T-cell (primary cell): ENCODE data around the gene BUD31. TPM values are rescaled to one million over a fixed set of nuclear protein-coding genes. Genes with fewer than 3 reads are reported as not detected.
"Not testable (repeated sequence)": the region's sequence is repeated elsewhere in the genome, so short reads cannot be mapped to it uniquely, and the experiment has no call there.

ENCODE experiments used
- ATAC-seq, 4 experiments: fragments of 200-7000 bp in 3 of 4; fragments of 150-1000 bp in 1 of 4; cut with Tn5 transposase; replicated peaks in 1 of 4; 1 replicate in 3 of 4; 2 replicates in 1 of 4; pipeline ENCODE4 v1.10.0; 2021; ENCODE audit warnings: moderate library complexity in 3 of 4, mild to moderate bottlenecking in 2 of 4, moderate number of reproducible peaks in 1 of 4
- CTCF ChIA-PET, 2 donors: fragments of 300-600 bp; sonication (Branson Sonifier 250); formaldehyde crosslinking; loops; one replicate each; lab custom pipeline; 2022; ENCODE audit warnings: antibody characterized with exemption in 2 of 2; lab: Charles Lee
- POLR2A ChIA-PET, 2 donors: fragments of 300-600 bp; sonication (Branson Sonifier 250); formaldehyde crosslinking; loops; one replicate each; lab custom pipeline; 2022; ENCODE audit warnings: antibody characterized with exemption in 2 of 2; lab: Charles Lee
- DNase-seq, 35 experiments: peaks; one replicate each; pipeline versions ENCODE4 v3.0.0 to v3.0.0-alpha.2; 2013 to 2023
- H3K27ac ChIP-seq: one replicate; pipeline ENCODE4 v1.5.1; 2013; ENCODE audit warnings: low read length
- H3K27me3 ChIP-seq, 2 experiments: replicated peaks in 1 of 2; 1 replicate in 1 of 2; 2 replicates in 1 of 2; pipeline versions ENCODE4 v1.6.1 to v1.7.0; 2013; ENCODE audit warnings: low read length in 1 of 2, mixed read lengths in 1 of 2; ENCODE audit not compliant: control insufficient read depth in 2 of 2, insufficient read depth in 2 of 2; ENCODE audit errors: extremely low read depth in 1 of 2
- H3K36me3 ChIP-seq, 2 donors: 1 replicate in 1 of 2; 2 replicates in 1 of 2; pipeline versions ENCODE4 v1.6.1 to v1.7.0; 2013; ENCODE audit warnings: low read length in 1 of 2; ENCODE audit not compliant: control insufficient read depth in 2 of 2, insufficient read depth in 1 of 2; ENCODE audit errors: extremely low read depth in 1 of 2
- H3K4me1 ChIP-seq, 2 experiments: 1 replicate in 1 of 2; 2 replicates in 1 of 2; pipeline versions ENCODE4 v1.6.1 to v1.7.0; 2013; ENCODE audit warnings: low read length in 2 of 2, mixed read lengths in 1 of 2; ENCODE audit not compliant: insufficient read depth in 2 of 2, control insufficient read depth in 1 of 2; ENCODE audit errors: extremely low read depth in 1 of 2
- H3K4me3 ChIP-seq, 2 donors: 1 replicate in 1 of 2; 2 replicates in 1 of 2; pipeline versions ENCODE4 v1.5.1 to v1.7.0; 2013; ENCODE audit warnings: mild to moderate bottlenecking in 2 of 2, low read length in 1 of 2, moderate library complexity in 1 of 2; ENCODE audit not compliant: control insufficient read depth in 1 of 2; ENCODE audit errors: extremely low read depth in 1 of 2
- H3K9me3 ChIP-seq: 2 replicates; pipeline ENCODE4 v1.7.0; 2013
- H3K27ac Mint-ChIP-seq, 2 donors: one replicate each; pipeline ENCODE4 v1.8.0; 2020 to 2021; ENCODE audit warnings: mild to moderate bottlenecking in 2 of 2, mixed read lengths in 2 of 2
- H3K27me3 Mint-ChIP-seq, 2 donors: one replicate each; pipeline ENCODE4 v1.8.0; 2021 to 2022; ENCODE audit warnings: mixed read lengths in 2 of 2
- H3K36me3 Mint-ChIP-seq: one replicate; pipeline ENCODE4 v1.8.0; 2021; ENCODE audit warnings: mixed read lengths
- H3K4me1 Mint-ChIP-seq, 3 donors: one replicate each; pipeline ENCODE4 v1.8.0; 2020 to 2022; ENCODE audit warnings: mixed read lengths in 3 of 3, mild to moderate bottlenecking in 1 of 3
- H3K4me3 Mint-ChIP-seq, 3 donors: one replicate each; pipeline ENCODE4 v1.8.0; 2020 to 2022; ENCODE audit warnings: mild to moderate bottlenecking in 3 of 3, mixed read lengths in 3 of 3, moderate library complexity in 3 of 3
- H3K9me3 Mint-ChIP-seq, 3 donors: one replicate each; pipeline ENCODE4 v1.8.0; 2020 to 2022; ENCODE audit warnings: mixed read lengths in 3 of 3
- WGBS: methylation state at CpG from one replicate; pipeline ENCODE4 v1.1.5; 2013; ENCODE audit warnings: missing lambda C conversion rate; ENCODE audit not compliant: insufficient coverage; 5-methylcytosine and 5-hydroxymethylcytosine counted together
- total RNA-seq, 35 experiments: library from RNA in 6 of 35; stranded (reverse) in 6 of 35; fragments of 120-200 nt in 1 of 35; gene quantifications; one replicate each; pipeline versions ENCODE4 v1.2.1 to v1.2.4 and lab custom pipeline; 2013 to 2026

The BUD31 gene
- total RNA-seq, 5 donors from 2014 or later (not counting 1 experiment from before 2014, with no cell fraction given), result 63.2 to 127 (median 82.3) TPM

GRCh38 chr7:99409192-99409572 is 413 bp downstream of the BUD31 start:
- no peaks in the 10 kb centered on the region for H3K27me3 Mint-ChIP-seq
- peaks cover 41 to 61% (median 51%) of the 10 kb centered on the region in 3 donors for H3K4me1 Mint-ChIP-seq
- Histone ChIP-seq H3K4me3 (peak overlapping the region; percentile 87 to 94), H3K4me1 (peaks cover 18 to 50% of the 10 kb centered on the region in 2 experiments), H3K27me3 (no peaks in the 10 kb centered on the region), H3K9me3 (no peaks in the 10 kb centered on the region), H3K27ac (peak overlapping the region; percentile 91), H3K36me3 (peaks cover 6 to 46% of the 10 kb centered on the region in 2 donors)
- ATAC-seq (peak in 3 of 4 experiments; percentile 7 to 20 (median 18)), DNase-seq (peak in 2 of 35 experiments; percentile 15 to 36)
- peak overlapping the region; percentile 94 to 99 for H3K27ac Mint-ChIP-seq
- ChIA-PET POLR2A (interaction anchor here (0.5 to 1.9 kb wide), 15 partner anchors 9 to 1808 kb away, joined by 3 to 9 read pairs (median 4); partner anchors contain the start of genes PLOD3 (in 1 of the 2), ZKSCAN5 (in 1 of the 2) and ZSCAN25 (in 1 of the 2)), CTCF (interaction anchor here in 1 of 2 donors (0.6 to 2.6 kb wide), 9 partner anchors 12 to 151 kb away, joined by 3 to 7 read pairs (median 4); partner anchors contain the start of gene ZKSCAN5)
- peak overlapping the region; percentile 93 to 94 (median 93) for H3K4me3 Mint-ChIP-seq
- no peaks in the 10 kb centered on the region for H3K9me3 Mint-ChIP-seq
- peaks cover 27% of the 10 kb centered on the region for H3K36me3 Mint-ChIP-seq
- WGBS, result under 1% methylated on average over 13 of the region's 18 CpGs

GRCh38 chr7:99409806-99410205 is 1.0 kb downstream of the BUD31 start:
- Histone ChIP-seq H3K27me3 (no peaks in the 10 kb centered on the region), H3K4me3 (peak overlapping the region in 1 of 2 donors; percentile 87), H3K4me1 (peaks cover 18 to 44% of the 10 kb centered on the region in 2 experiments), H3K36me3 (peaks cover under 1 to 46% of the 10 kb centered on the region in 2 donors), H3K27ac (peak overlapping the region; percentile 91), H3K9me3 (no peaks in the 10 kb centered on the region)
- CTCF ChIA-PET, result no interaction called here
- Mint-ChIP-seq H3K27ac (peak overlapping the region; percentile 94 to 99), H3K36me3 (peaks cover 27% of the 10 kb centered on the region), H3K9me3 (no peaks in the 10 kb centered on the region), H3K27me3 (no peaks in the 10 kb centered on the region), H3K4me1 (peaks cover 38 to 57% (median 50%) of the 10 kb centered on the region in 3 donors), H3K4me3 (peak overlapping the region; percentile 93 to 94 (median 93))
- DNase-seq (peak in 1 of 35 experiments; percentile 49), ATAC-seq (no peak)
- no CpG with 5 or more reads among the region's 3 CpGs for WGBS
- POLR2A ChIA-PET, result interaction anchor here (0.6 to 0.8 kb wide), 2 partner anchors 17 to 54 kb away, joined by 3 to 5 read pairs; no protein-coding TSS in a partner anchor

GRCh38 chr7:99410635-99411034 is 1.9 kb downstream of the BUD31 start:
- Histone ChIP-seq H3K4me3 (no peak overlapping the region), H3K36me3 (peaks cover 0 to 49% of the 10 kb centered on the region in 2 donors), H3K27ac (peak overlapping the region; percentile 91), H3K4me1 (peaks cover 18 to 36% of the 10 kb centered on the region in 2 experiments), H3K27me3 (no peaks in the 10 kb centered on the region), H3K9me3 (no peaks in the 10 kb centered on the region)
- CTCF ChIA-PET, result interaction anchor here in 1 of 2 donors (0.7 kb wide), 1 partner anchor 502 kb away, joined by 4 read pairs; no protein-coding TSS in a partner anchor
- peak overlapping the region; percentile 59 to 94 (median 93) for H3K4me3 Mint-ChIP-seq
- 100% methylated on average over 1 of the region's 2 CpGs for WGBS
- peak overlapping the region; percentile 80 to 99 for H3K27ac Mint-ChIP-seq
- no peaks in the 10 kb centered on the region for H3K27me3 Mint-ChIP-seq
- peaks cover 31% of the 10 kb centered on the region for H3K36me3 Mint-ChIP-seq
- no peak for DNase-seq
- H3K4me1 Mint-ChIP-seq, result peaks cover 43 to 58% (median 50%) of the 10 kb centered on the region in 3 donors
- POLR2A ChIA-PET, result interaction anchor here in 1 of 2 donors (1.0 kb wide), 2 partner anchors 17 to 35 kb away, joined by 3 to 5 read pairs; no protein-coding TSS in a partner anchor
- no peaks in the 10 kb centered on the region for H3K9me3 Mint-ChIP-seq
- no peak for ATAC-seq

- Mint-ChIP-seq H3K4me1 (peaks cover 13 to 22% (median 21%) of the 10 kb centered on the region in 3 donors), H3K36me3 (peaks cover 50% of the 10 kb centered on the region)
- CTCF ChIA-PET, H3K27me3 ChIP-seq, H3K27me3 Mint-ChIP-seq, H3K4me3 Mint-ChIP-seq, H3K4me3 ChIP-seq, H3K27ac Mint-ChIP-seq, H3K27ac ChIP-seq, ATAC-seq, H3K4me1 ChIP-seq, H3K9me3 Mint-ChIP-seq, H3K9me3 ChIP-seq: not testable (repeated sequence)
- POLR2A ChIA-PET, result interaction anchor here in 1 of 2 donors (0.6 kb wide), 1 partner anchor 53 kb away, joined by 6 read pairs; no protein-coding TSS in a partner anchor
- peaks cover 27 to 92% of the 10 kb centered on the region in 2 donors for H3K36me3 ChIP-seq
- WGBS, result 92% methylated on average over 5 of the region's 17 CpGs
- DNase-seq, result peak in 3 of 35 experiments; percentile 13 to 33 (median 21)
Observed at GRCh38 chr7:99415513-99416127, 6.9 kb downstream of the BUD31 start.

GRCh38 chr7:99418260-99418659 is 9.5 kb downstream of the BUD31 start:
- Mint-ChIP-seq H3K27me3 (no peaks in the 10 kb centered on the region), H3K9me3 (no peaks in the 10 kb centered on the region), H3K4me1 (peaks cover 6 to 9% (median 8%) of the 10 kb centered on the region in 3 donors), H3K4me3 (no peak overlapping the region), H3K36me3 (peaks cover 44% of the 10 kb centered on the region), H3K27ac (no peak overlapping the region)
- Histone ChIP-seq H3K36me3 (peaks cover 30 to 72% of the 10 kb centered on the region in 2 donors), H3K4me3 (no peak overlapping the region), H3K27me3 (no peaks in the 10 kb centered on the region), H3K4me1 (no peaks in the 10 kb centered on the region), H3K9me3 (no peaks in the 10 kb centered on the region), H3K27ac (no peak overlapping the region)
- POLR2A ChIA-PET, result interaction anchor here in 1 of 2 donors (0.9 kb wide), 1 partner anchor 9 kb away, joined by 3 read pairs; the partner anchor contains the start of gene BUD31
- no peak for ATAC-seq
- CTCF ChIA-PET, result interaction anchor here in 1 of 2 donors (0.6 kb wide), 1 partner anchor 56 kb away, joined by 7 read pairs; no protein-coding TSS in a partner anchor
- 100% methylated on average over 6 of the region's 9 CpGs for WGBS
- DNase-seq, result no peak

GRCh38 chr7:99419323-99420021 is 10.7 kb downstream of the BUD31 start:
- no peaks in the 10 kb centered on the region for H3K4me1 ChIP-seq
- POLR2A ChIA-PET, result no interaction called here
- no peaks in the 10 kb centered on the region for H3K9me3 ChIP-seq
- peaks cover 43% of the 10 kb centered on the region for H3K36me3 Mint-ChIP-seq
- CTCF ChIA-PET, result no interaction called here
- WGBS, result 95% methylated on average over 27 of the region's 29 CpGs
- no peaks in the 10 kb centered on the region for H3K9me3 Mint-ChIP-seq
- no peak overlapping the region for H3K4me3 ChIP-seq
- no peak for ATAC-seq
- no peak for DNase-seq
- no peaks in the 10 kb centered on the region for H3K27me3 ChIP-seq
- H3K4me1 Mint-ChIP-seq, result peaks cover 6 to 9% (median 6%) of the 10 kb centered on the region in 3 donors
- no peaks in the 10 kb centered on the region for H3K27me3 Mint-ChIP-seq
- H3K27ac ChIP-seq, result no peak overlapping the region
- H3K4me3 Mint-ChIP-seq, result no peak overlapping the region
- no peak overlapping the region for H3K27ac Mint-ChIP-seq
- H3K36me3 ChIP-seq, result peaks cover 33 to 72% of the 10 kb centered on the region in 2 donors
